Small intestine (tissue), 7 donors: Measurements from ENCODE around the gene PSORS1C2. TPM values are rescaled to one million over a fixed set of nuclear protein-coding genes. Genes with fewer than 3 reads are reported as not detected.

Experiments used
- DNase-seq, 2 donors: peaks; one replicate each; pipeline versions ENCODE4 v3.0.0 to v3.0.0-alpha.2; 2013
- FAIRE-seq: peaks from 2 replicates; lab custom pipeline; 2012; peaks lifted over from hg19 to GRCh38; lab: Jason Lieb, UNC
- H3K27ac ChIP-seq, 3 donors: one replicate each; pipeline ENCODE4 v1.5.1; 2013; ENCODE audit warnings: low read length in 2 of 3, mild to moderate bottlenecking in 2 of 3, control low read depth in 1 of 3, inconsistent platforms in 1 of 3, low read depth in 1 of 3, moderate library complexity in 1 of 3
- H3K27me3 ChIP-seq, 3 donors: one replicate each; pipeline ENCODE4 v1.6.1; 2013; ENCODE audit warnings: low read length in 3 of 3, inconsistent platforms in 1 of 3; ENCODE audit not compliant: control insufficient read depth in 3 of 3, insufficient read depth in 3 of 3
- H3K36me3 ChIP-seq, 3 donors: one replicate each; pipeline ENCODE4 v1.6.1; 2013; ENCODE audit warnings: low read length in 3 of 3, inconsistent platforms in 1 of 3, low read depth in 1 of 3, mild to moderate bottlenecking in 1 of 3, moderate library complexity in 1 of 3; ENCODE audit not compliant: control insufficient read depth in 3 of 3, insufficient read depth in 2 of 3
- H3K4me1 ChIP-seq, 3 donors: one replicate each; pipeline ENCODE4 v1.6.1; 2013; ENCODE audit warnings: low read length in 2 of 3, inconsistent platforms in 1 of 3, low read depth in 1 of 3, mild to moderate bottlenecking in 1 of 3, moderate library complexity in 1 of 3; ENCODE audit not compliant: control insufficient read depth in 3 of 3, insufficient read depth in 2 of 3
- H3K4me3 ChIP-seq, 3 donors: one replicate each; pipeline ENCODE4 v1.5.1; 2013; ENCODE audit warnings: low read length in 3 of 3, control low read depth in 1 of 3, inconsistent platforms in 1 of 3, low read depth in 1 of 3, mild to moderate bottlenecking in 1 of 3, moderate library complexity in 1 of 3
- H3K9me3 ChIP-seq, 2 donors: one replicate each; pipeline ENCODE4 v1.6.1; 2013; ENCODE audit warnings: low read depth in 1 of 2, low read length in 1 of 2; ENCODE audit not compliant: control insufficient read depth in 2 of 2, insufficient read depth in 1 of 2
- WGBS, 3 donors: extraction: QIAGEN DNeasy Blood & Tissue Kit; methylation state at CpG; one replicate each; pipeline ENCODE4 v1.1.7; 2013; 5-methylcytosine and 5-hydroxymethylcytosine counted together
- polyA plus RNA-seq, 4 donors: library from polyadenylated mRNA; stranded (reverse) in 3 of 4; unstranded in 1 of 4; fragments of 200-250 nt in 3 of 4; fragments of 120-200 nt in 1 of 4; gene quantifications; one replicate each; pipeline versions ENCODE4 v1.2.1 to v1.2.3, GENCODE V29; 2013
- donor health status: healthy with polysubstance abuse.
- donor health status: control.
- donor health status: control.
- donor health status: Bipolar disorder and iron deficiency.
- donor health status: healthy.

Gene PSORS1C2
- polyA plus RNA-seq, 4 donors = not detected

DNA sequence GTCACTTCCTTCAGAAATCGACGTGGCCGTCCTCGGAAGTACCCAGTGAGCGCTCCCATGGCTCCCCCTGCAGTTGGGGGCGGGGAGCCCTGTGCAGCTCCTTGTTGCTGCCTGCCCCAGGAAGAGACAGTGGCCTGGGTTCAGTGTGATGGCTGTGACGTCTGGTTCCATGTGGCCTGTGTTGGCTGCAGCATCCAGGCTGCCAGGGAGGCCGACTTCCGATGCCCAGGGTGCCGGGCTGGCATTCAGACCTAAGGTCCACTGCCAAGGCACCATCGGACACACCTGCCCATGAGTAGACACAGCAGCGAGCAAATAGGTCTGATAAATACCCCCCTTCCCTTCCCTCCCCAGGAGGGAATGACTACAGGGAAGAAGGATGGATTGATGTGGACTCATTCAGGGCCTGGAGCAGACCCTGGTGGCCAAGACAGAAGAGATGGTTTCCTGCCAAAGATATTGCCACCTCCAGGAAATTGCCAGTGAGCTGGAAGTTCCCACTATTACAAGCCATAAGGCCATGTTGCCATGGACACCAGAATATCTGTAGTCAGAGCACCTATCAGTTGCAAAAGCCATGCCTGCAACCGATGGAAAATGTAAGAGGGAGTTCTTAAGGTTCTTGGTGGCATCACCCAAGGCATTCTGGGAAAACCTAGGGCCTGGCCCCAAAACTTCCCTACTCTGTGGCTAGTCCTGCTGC is 23.7 kb upstream of the PSORS1C2 start:
- 83 to 88% (median 87%) methylated on average over 13 of the region's 13 CpGs for WGBS, 3 donors
- no peak overlapping the region for H3K27ac ChIP-seq
- H3K4me1 ChIP-seq = peaks cover 0 to 9% (median 3%) of the 10 kb centered on the region in 3 donors
- no peaks in the 10 kb centered on the region for H3K9me3 ChIP-seq
- peaks cover 0 to 13% (median 0%) of the 10 kb centered on the region in 3 donors for H3K36me3 ChIP-seq
- no peak overlapping the region for H3K4me3 ChIP-seq
- H3K27me3 ChIP-seq = peaks cover 0 to 2% (median 0%) of the 10 kb centered on the region in 3 donors
- DNase-seq (no peak), FAIRE-seq (no peak)

GRCh38 chr6:31161216-31162126 is 22.6 kb upstream of the PSORS1C2 start:
- Histone ChIP-seq H3K4me3 (no peak overlapping the region), H3K36me3 (peaks cover 0 to 16% (median 0%) of the 10 kb centered on the region in 3 donors), H3K9me3 (no peaks in the 10 kb centered on the region), H3K27me3 (peaks cover 0 to 2% (median 0%) of the 10 kb centered on the region in 3 donors), H3K27ac (no peak overlapping the region), H3K4me1 (peaks cover 3 to 14% (median 7%) of the 10 kb centered on the region in 3 donors)
- DNase-seq (no peak), FAIRE-seq (no peak)
- WGBS, 3 donors = 86 to 92% (median 91%) methylated on average over 19 of the region's 19 CpGs

GRCh38 chr6:31158863-31159855 is 20.3 kb upstream of the PSORS1C2 start:
- Histone ChIP-seq H3K9me3 (no peaks in the 10 kb centered on the region), H3K4me1 (peaks cover 3 to 14% (median 7%) of the 10 kb centered on the region in 3 donors), H3K27me3 (peaks cover 0 to 2% (median 0%) of the 10 kb centered on the region in 3 donors), H3K36me3 (peaks cover 0 to 26% (median 0%) of the 10 kb centered on the region in 3 donors), H3K4me3 (peak overlapping the region; percentile 61 to 71 (median 69)), H3K27ac (peak overlapping the region in 1 of 3 donors; percentile 58)
- DNase-seq = peak in 1 of 2 donors; percentile 19
- FAIRE-seq = no peak
- 9 to 13% (median 10%) methylated on average over 34 to 35 of the region's 35 CpGs for WGBS, 3 donors

GRCh38 chr6:31158140-31158862 is 19.4 kb upstream of the PSORS1C2 start, which contains the start of gene TCF19:
TSS of gene TCF19 (plus strand) at chr6:31158589. CDS start at chr6:31159470, 881 bp downstream.
- DNase-seq (peak; percentile 98 to 99), FAIRE-seq (no peak)
- Histone ChIP-seq H3K9me3 (no peaks in the 10 kb centered on the region), H3K36me3 (peaks cover 0 to 26% (median 0%) of the 10 kb centered on the region in 3 donors), H3K4me1 (peaks cover 3 to 14% (median 7%) of the 10 kb centered on the region in 3 donors), H3K4me3 (peak within 1 kb of the TSS; percentile 61 to 71 (median 69)), H3K27ac (peak within 1 kb of the TSS in 2 of 3 donors; percentile 38 to 77), H3K27me3 (peaks cover 0 to 2% (median 0%) of the 10 kb centered on the region in 3 donors)
- WGBS, 3 donors = 0 to 1% (median 1%) methylated on average over 59 to 65 of the region's 65 CpGs

- no peaks in the 10 kb centered on the region for H3K9me3 ChIP-seq
- 6% methylated on average over 14 of the region's 14 CpGs for WGBS, 3 donors
- DNase-seq (no peak), FAIRE-seq (no peak)
- H3K4me1 ChIP-seq = peaks cover 3 to 14% (median 7%) of the 10 kb centered on the region in 3 donors
- H3K27me3 ChIP-seq = peaks cover 0 to 2% (median 0%) of the 10 kb centered on the region in 3 donors
- H3K27ac ChIP-seq = peak within 1 kb of the TSS in 2 of 3 donors; percentile 38 to 77
- H3K4me3 ChIP-seq = peak within 1 kb of the TSS; percentile 61 to 71 (median 69)
- H3K36me3 ChIP-seq = peaks cover 0 to 26% (median 0%) of the 10 kb centered on the region in 3 donors
Observed at GRCh38 chr6:31157513-31158139, 18.8 kb upstream of the PSORS1C2 start, which contains the start of gene CCHCR1. TSS of gene CCHCR1 (minus strand) at chr6:31157802. CDS start at chr6:31157600, 202 bp downstream.

GRCh38 chr6:31156641-31157040 is 17.8 kb upstream of the PSORS1C2 start:
- Histone ChIP-seq H3K9me3 (no peaks in the 10 kb centered on the region), H3K4me1 (peaks cover 3 to 14% (median 7%) of the 10 kb centered on the region in 3 donors), H3K4me3 (no peak overlapping the region), H3K36me3 (peaks cover 0 to 21% (median 0%) of the 10 kb centered on the region in 3 donors), H3K27ac (no peak overlapping the region), H3K27me3 (peaks cover 0 to 2% (median 0%) of the 10 kb centered on the region in 3 donors)
- no peak for FAIRE-seq
- DNase-seq = no peak
- WGBS, 3 donors = 91 to 97% (median 92%) methylated on average over 7 of the region's 7 CpGs

GRCh38 chr6:31154436-31154835 is 15.6 kb upstream of the PSORS1C2 start:
- H3K27ac ChIP-seq = no peak overlapping the region
- DNase-seq (no peak), FAIRE-seq (no peak)
- H3K27me3 ChIP-seq = peaks cover 0 to 2% (median 0%) of the 10 kb centered on the region in 3 donors
- peaks cover 0 to 34% (median 0%) of the 10 kb centered on the region in 3 donors for H3K36me3 ChIP-seq
- no peaks in the 10 kb centered on the region for H3K9me3 ChIP-seq
- H3K4me1 ChIP-seq = peaks cover 3 to 13% (median 7%) of the 10 kb centered on the region in 3 donors
- H3K4me3 ChIP-seq = no peak overlapping the region
- 86 to 98% (median 95%) methylated on average over 15 of the region's 15 CpGs for WGBS, 3 donors
